Umbilical cord (tissue), 2 donors: ENCODE measurements around the gene RCBTB2. TPM values are rescaled to one million over a fixed set of nuclear protein-coding genes. Genes with fewer than 3 reads are reported as not detected.
"Not testable (repeated sequence)": the region's sequence is repeated elsewhere in the genome, so short reads cannot be mapped to it uniquely, and the experiment has no call there.

Source experiments
- DNase-seq: peaks from one replicate; pipeline ENCODE4 v3.0.0-alpha.2; 2015; ENCODE audit warnings: low spot score
- total RNA-seq: library from RNA; depleted of rRNA; stranded (reverse); fragments of >200 nt; gene quantifications from one replicate; pipeline ENCODE4 v1.2.3, GENCODE V29; 2014; ENCODE audit warnings: low replicate concordance; ENCODE audit not compliant: insufficient read depth

Gene RCBTB2
- total RNA-seq, 1 donor from 2014 or later: 25.0 TPM

DNA sequence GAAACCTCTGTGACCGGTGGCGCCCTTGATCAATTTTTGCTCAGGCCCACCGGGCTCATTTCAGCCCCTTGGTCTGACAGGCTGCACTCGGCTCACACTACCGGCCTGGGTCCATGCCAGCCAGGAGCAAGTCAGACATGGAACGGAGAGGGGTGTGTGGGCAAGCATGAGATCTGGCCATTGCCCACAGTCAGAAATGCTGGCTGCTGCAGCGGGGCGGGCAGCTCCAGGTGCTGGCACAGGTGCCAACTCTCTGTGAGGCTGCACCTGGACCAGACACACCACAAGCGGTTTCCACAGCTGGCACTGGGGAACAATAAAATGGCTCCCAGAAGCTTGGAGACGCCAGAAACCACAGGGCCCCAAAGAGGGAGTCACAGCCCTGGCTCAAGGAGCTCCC lies 76.3 kb downstream of the RCBTB2 start:
- no peak for DNase-seq

GRCh38 chr13:48451196-48451595 lies 81.7 kb downstream of the RCBTB2 start:
- not testable (repeated sequence) for DNase-seq

GRCh38 chr13:48449656-48450055 lies 83.2 kb downstream of the RCBTB2 start:
- no peak for DNase-seq

- DNase-seq: no peak
Measured at GRCh38 chr13:48448959-48449614, 83.8 kb downstream of the RCBTB2 start.

DNA sequence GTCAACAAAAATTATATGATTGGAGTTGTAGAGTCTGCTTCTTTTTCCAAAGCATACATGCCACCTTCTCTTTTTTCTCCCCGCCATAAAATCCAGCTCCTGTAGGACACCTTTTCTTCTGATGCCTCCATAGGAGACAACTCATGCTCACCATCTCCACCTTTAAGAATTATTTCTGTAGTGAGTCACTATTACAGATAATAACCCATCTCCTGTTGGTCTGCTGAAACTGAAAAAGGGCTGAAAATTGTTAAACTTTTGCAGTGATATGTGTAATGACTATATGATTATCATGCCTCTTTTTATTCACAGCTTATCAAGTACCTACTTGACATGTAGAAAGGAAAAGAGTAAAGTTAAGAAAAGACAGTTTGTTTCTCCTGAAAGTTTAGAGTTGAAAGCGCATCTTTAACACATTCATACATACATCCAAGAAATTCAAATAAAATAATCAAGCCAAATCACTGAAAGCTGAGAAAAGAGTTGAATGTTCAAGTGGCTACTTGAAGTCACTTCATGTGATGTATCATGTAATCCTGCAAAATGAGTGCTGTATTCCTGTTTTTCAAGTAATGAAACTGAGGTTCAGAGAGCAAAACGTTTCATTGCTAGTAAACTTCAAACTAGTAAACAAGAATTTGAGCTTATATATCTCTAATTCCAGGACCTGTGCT lies 84.5 kb downstream of the RCBTB2 start:
- DNase-seq: no peak

DNA sequence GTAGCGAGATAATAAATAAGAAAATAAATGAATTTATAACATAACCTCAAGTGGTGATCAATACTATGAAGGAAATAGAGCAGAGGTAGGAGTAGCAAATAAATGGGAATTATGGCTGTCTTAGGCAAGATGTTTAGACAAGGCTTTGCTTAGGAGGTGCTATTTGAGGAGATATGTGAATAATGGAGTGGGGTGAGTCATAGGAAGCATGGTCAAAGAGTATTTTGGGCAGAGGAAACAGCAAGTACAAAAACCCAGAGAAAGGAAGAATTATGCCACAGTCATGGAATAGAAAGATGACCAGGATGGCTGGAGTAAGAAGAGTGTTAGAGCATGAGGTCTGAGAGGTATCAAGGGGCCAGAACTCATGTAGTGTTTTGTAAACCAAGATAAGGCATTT lies 86.4 kb downstream of the RCBTB2 start:
- DNase-seq: no peak

DNA sequence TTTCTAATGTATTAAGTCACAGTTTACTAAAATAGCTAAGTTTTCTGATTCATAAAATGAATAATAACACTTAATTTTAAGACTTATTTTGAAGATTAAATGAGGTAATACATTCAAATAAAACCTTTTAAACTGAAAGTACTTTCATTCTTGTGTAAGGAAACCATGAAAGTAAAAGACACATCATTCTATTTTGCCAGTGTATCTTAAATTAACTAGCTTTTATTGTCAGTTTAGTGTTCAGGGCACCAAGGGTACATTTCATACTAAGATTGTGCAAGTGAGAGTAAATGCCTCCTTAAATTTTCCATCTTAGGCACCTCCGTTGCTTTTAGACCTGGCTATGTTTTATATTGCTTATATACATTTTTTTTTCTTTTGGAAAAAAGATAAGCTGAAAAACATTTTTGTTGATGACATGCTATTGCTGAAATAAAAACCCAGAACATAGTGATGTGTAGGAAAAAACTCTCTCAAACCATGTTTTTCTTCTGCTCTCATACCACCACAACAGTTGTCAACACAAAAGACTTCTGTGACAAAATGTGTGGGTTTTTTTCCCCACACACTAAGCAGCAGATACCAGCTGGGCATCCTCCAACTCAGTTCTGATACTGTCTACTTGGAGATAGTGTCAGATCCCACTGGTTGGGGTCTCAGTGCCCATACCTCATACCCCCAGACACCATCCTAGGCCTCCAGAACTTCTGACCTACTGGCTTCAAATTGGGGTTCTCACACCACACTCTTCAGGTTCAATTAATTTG lies 89.3 kb downstream of the RCBTB2 start:
- DNase-seq: no peak

Other genes with a start within 250 kb of the RCBTB2 start
- gene RB1, start 229.3 kb downstream of the RCBTB2 start, total RNA-seq: 27.9 TPM
- gene LPAR6, start 120.0 kb downstream of the RCBTB2 start, total RNA-seq: 55.6 TPM
- gene CYSLTR2, start 120.8 kb upstream of the RCBTB2 start, total RNA-seq: 4.1 TPM